Measurements from ENCODE around the gene NLRX1.
A peak's percentile ranks its signal among the peaks of the same experiment; 100 is the strongest.
"Not testable (repeated sequence)": the region's sequence is repeated elsewhere in the genome, so short reads cannot be mapped to it uniquely, and the experiment has no call there.

Gene NLRX1

GRCh38 chr11:119168471-119169281 lies at the start of gene NLRX1:
TSS of gene NLRX1 (plus strand) at chr11:119168725. CDS start at chr11:119171404, 2,679 bp downstream.
- DNase-seq = peak; percentile 82

GRCh38 chr11:119118946-119119345 lies 49.6 kb upstream of the NLRX1 start:
- DNase-seq = no peak

- no peak for DNase-seq
These were observed 47.9 kb upstream of the NLRX1 start for GRCh38 chr11:119120639-119121007.

- peak; percentile 100 for DNase-seq
These were observed 47.3 kb upstream of the NLRX1 start, which contains the start of gene HINFP for GRCh38 chr11:119121008-119121810. TSS of gene HINFP (plus strand) at chr11:119121580. CDS start at chr11:119126945, 5,365 bp downstream.

- DNase-seq = no peak
These were observed 46.8 kb upstream of the NLRX1 start for GRCh38 chr11:119121811-119122124.

GRCh38 chr11:119125821-119126220 lies 42.7 kb upstream of the NLRX1 start:
- DNase-seq = no peak

- no peak for DNase-seq
These were observed 41.8 kb upstream of the NLRX1 start for GRCh38 chr11:119126675-119127268.

- no peak for DNase-seq
These were observed 37.9 kb upstream of the NLRX1 start for GRCh38 chr11:119130662-119131061.

- no peak for DNase-seq
These were observed 34.0 kb upstream of the NLRX1 start for GRCh38 chr11:119134389-119134978.

- DNase-seq = not testable (repeated sequence)
These were observed 29.2 kb upstream of the NLRX1 start for GRCh38 chr11:119139276-119139675.

- DNase-seq = no peak
These were observed 23.6 kb upstream of the NLRX1 start for GRCh38 chr11:119144825-119145486.

GRCh38 chr11:119145551-119145950 lies 23.0 kb upstream of the NLRX1 start:
- DNase-seq = no peak

GRCh38 chr11:119147604-119148333 lies 20.8 kb upstream of the NLRX1 start:
- DNase-seq = no peak

- no peak for DNase-seq
These were observed 19.9 kb upstream of the NLRX1 start for GRCh38 chr11:119148720-119149017.

- DNase-seq = no peak
These were observed 19.3 kb upstream of the NLRX1 start, which contains the start of gene ABCG4 for GRCh38 chr11:119149018-119149785. TSS of gene ABCG4 (plus strand) at chr11:119149052. CDS start at chr11:119149966, 914 bp downstream.

- DNase-seq = no peak
These were observed 18.7 kb upstream of the NLRX1 start for GRCh38 chr11:119149786-119150275.

- DNase-seq = no peak
These were observed 16.5 kb upstream of the NLRX1 start for GRCh38 chr11:119152043-119152442.

GRCh38 chr11:119152604-119153003 lies 15.9 kb upstream of the NLRX1 start:
- no peak for DNase-seq

- no peak for DNase-seq
These were observed 15.3 kb upstream of the NLRX1 start for GRCh38 chr11:119153049-119153818.

GRCh38 chr11:119154178-119154577 lies 14.3 kb upstream of the NLRX1 start:
- no peak for DNase-seq
